Muscle layer of colon (tissue), 2 donors: ENCODE measurements around the gene FBXW4.
"Not testable (repeated sequence)": the region's sequence is repeated elsewhere in the genome, so short reads cannot be mapped to it uniquely, and the experiment has no call there.

Experiments used
- H3K27ac ChIP-seq: one replicate; pipeline ENCODE4 v1.7.0; 2013; ENCODE audit warnings: low read depth, mild to moderate bottlenecking, low read length, moderate library complexity
- H3K27me3 ChIP-seq, 2 donors: one replicate each; pipeline ENCODE4 v1.7.0; 2013; ENCODE audit warnings: low read length in 2 of 2, mild to moderate bottlenecking in 2 of 2; ENCODE audit not compliant: insufficient read depth in 2 of 2, control insufficient read depth in 1 of 2
- H3K36me3 ChIP-seq: one replicate; pipeline ENCODE4 v1.7.0; 2013; ENCODE audit warnings: mild to moderate bottlenecking, low read length; ENCODE audit not compliant: insufficient read depth
- H3K4me1 ChIP-seq: one replicate; pipeline ENCODE4 v1.7.0; 2013; ENCODE audit warnings: mild to moderate bottlenecking, low read length; ENCODE audit not compliant: insufficient read depth
- H3K4me3 ChIP-seq, 2 donors: one replicate each; pipeline ENCODE4 v1.7.0; 2013; ENCODE audit warnings: low read length in 2 of 2, low read depth in 1 of 2, mild to moderate bottlenecking in 1 of 2, moderate library complexity in 1 of 2
- H3K9ac ChIP-seq: one replicate; pipeline ENCODE4 v1.7.0; 2013; ENCODE audit warnings: low read length
- H3K9me3 ChIP-seq: one replicate; pipeline ENCODE4 v1.7.0; 2013; ENCODE audit warnings: mild to moderate bottlenecking, low read length
- donor health status: abdominal sarcoma.
- donor health status: Adenocarcinoma of cecum.

The FBXW4 gene

DNA sequence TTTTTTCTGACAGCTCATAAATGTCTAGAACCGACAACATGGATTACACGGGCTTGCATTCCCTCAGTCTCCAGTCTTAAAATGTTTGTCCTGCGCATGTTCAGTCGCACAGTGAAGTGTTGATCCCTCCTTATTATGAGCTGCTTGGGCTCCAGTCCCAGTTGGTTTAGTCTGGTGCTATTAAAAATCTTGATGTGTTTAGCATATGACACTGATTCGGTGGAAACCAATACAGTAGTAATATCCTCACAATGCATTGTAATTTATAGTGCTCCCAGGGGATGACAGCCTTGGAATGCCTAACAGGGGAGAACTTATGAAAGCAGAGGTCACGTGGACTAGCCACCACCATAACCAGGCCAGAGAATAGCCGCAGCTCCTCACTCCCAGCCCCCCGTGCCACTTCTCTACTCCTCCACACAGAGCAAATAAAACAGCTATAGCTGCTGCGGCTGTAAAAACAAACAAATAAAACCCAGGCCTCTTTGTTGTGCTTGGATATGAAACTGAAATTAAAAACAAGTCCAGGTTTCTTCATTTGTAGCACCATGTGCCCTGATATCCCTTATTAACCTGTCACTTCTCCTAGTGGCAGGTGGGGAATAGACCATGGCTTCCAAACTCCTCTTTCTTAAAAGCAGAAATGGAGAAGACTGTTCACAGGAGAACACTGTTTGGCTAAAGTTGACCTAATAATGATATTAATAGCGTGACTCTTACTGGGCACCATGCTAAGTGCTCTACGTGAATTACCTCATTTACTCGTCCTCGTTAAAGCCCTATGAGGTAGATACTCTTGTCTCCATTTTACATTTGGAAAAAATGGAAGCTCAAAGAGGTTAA is 99.2 kb downstream of the FBXW4 start:
- no peak overlapping the region for H3K27ac ChIP-seq
- H3K4me1 ChIP-seq: no peaks in the 10 kb centered on the region
- no peak overlapping the region for H3K4me3 ChIP-seq
- H3K27me3 ChIP-seq: no peaks in the 10 kb centered on the region
- H3K36me3 ChIP-seq: peaks cover 16% of the 10 kb centered on the region
- H3K9ac ChIP-seq: no peak overlapping the region
- no peaks in the 10 kb centered on the region for H3K9me3 ChIP-seq

DNA sequence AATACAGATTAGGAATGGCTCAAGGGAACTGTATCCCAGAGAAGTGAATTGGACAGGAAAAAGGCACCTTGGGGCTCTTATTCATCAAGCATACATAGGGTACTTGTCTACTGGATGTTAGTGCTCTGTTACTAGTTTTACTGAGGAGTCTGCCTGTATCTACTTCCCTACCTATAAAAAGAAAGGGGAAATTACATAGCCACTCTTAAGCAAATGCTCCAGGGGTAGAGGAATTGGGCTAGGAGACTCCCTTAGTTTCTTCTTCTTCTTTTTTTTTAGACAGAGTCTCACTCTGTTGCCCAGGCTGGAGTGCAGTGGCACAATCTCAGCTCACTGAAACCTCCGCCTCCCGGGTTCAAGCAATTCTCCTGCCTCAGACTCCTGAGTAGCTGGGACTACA is 101.6 kb downstream of the FBXW4 start:
- H3K9me3 ChIP-seq, H3K4me3 ChIP-seq, H3K27me3 ChIP-seq, H3K9ac ChIP-seq, H3K36me3 ChIP-seq, H3K27ac ChIP-seq, H3K4me1 ChIP-seq: not testable (repeated sequence)

DNA sequence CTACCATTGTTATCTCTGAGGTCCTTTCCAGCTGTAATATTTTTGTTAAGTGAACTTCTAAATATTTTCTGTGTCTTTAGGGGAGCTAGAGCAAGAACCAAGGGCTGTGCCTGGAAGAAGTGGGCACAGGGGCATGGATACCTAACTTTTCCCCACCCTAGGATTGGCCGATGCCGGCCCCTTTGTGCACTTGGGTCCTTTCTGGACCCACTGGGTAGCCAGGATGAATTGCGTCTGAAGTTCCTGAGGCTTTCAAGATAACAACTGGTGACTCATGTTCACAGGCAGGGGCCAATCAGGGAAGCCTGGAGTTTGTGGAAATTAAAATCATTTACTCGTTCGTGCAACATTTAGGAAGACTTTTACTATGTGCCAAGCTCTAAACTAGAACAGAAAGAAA is 106.1 kb downstream of the FBXW4 start:
- no peak overlapping the region for H3K9ac ChIP-seq
- H3K27ac ChIP-seq: no peak overlapping the region
- H3K27me3 ChIP-seq: no peaks in the 10 kb centered on the region
- H3K36me3 ChIP-seq: peaks cover 11% of the 10 kb centered on the region
- no peaks in the 10 kb centered on the region for H3K9me3 ChIP-seq
- peak overlapping the region; percentile 100 for H3K4me3 ChIP-seq
- peaks cover 17% of the 10 kb centered on the region for H3K4me1 ChIP-seq

DNA sequence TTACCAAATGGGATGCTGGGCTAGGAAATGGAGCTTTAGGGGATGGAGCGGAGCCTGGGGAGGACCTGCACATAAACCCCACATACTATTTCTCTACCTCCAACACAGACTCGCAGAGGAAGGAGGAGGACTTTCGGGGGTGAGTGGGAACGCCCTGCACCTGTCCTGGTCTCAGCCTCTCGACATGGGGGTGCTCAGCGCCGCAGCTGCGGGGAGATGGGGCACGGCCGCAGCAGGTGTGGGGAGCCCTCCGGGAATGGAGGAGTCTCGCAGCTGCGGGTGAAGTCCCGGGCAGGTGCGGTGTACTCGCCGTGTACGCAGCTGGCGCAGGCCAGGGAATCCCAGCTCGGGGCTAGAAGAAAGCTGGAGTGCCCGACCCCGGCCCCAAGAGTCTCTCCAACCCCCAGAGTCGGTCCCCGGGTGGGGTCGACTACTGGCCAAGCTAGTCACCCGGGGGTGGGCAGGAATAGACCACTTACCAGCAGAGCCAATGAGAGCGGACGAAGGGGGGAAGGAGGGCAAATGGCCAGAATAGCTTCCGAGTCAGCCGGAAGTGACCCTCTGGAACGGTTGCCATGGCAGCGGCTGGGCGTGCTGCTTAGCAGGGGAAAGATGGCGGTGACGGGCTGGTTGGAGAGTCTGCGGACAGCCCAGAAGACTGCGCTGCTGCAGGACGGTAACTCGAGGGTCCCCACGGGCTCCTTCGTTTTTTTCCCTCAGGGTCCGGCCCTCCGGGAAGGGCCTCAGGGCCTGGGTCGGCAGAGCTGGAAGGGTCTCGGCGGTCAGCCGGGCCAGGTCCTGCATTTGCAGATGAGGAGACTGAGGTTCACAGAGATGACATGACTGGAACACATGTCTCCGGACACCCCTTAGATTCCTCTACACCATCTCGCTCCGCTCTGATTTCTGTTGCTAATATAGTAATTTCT is 107.0 kb downstream of the FBXW4 start, which contains the start of the genes DPCD and POLL:
Gene DPCD, plus strand, starts transcription at position 597 of the 929 bp plus-strand sequence. Its CDS starts 16 bp downstream, at position 613.
Gene POLL, minus strand, starts transcription at position 533 of the 929 bp plus-strand sequence. CDS start 897 bp downstream, outside the sequence.
- Histone ChIP-seq H3K27me3 (no peaks in the 10 kb centered on the region), H3K27ac (peak within 1 kb of the TSS; percentile 70), H3K4me3 (peak within 1 kb of the TSS; percentile 100), H3K9ac (peak within 1 kb of the TSS; percentile 93), H3K4me1 (peaks cover 17% of the 10 kb centered on the region), H3K36me3 (peaks cover 18% of the 10 kb centered on the region), H3K9me3 (no peaks in the 10 kb centered on the region)

DNA sequence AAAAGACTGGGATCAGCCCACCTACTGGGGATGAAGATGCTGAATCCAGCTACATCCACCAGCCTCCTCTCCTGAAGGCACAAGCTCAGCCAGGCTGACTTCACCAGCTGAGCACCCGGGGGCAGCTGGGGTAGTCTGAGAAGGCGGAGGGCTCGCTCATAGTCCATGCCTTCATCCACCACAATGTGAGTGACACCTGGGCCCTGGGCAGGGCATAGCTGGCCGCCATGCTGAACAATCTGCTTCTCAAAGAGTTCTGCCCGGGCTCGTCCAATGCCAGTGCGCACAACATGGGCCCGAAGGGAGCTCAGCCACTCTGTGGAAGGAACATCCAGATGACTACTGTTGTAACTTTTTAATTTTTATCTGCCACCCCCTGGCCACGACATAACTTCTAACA is 109.1 kb downstream of the FBXW4 start:
- no peak overlapping the region for H3K27ac ChIP-seq
- peaks cover 17% of the 10 kb centered on the region for H3K4me1 ChIP-seq
- H3K27me3 ChIP-seq: no peaks in the 10 kb centered on the region
- no peaks in the 10 kb centered on the region for H3K9me3 ChIP-seq
- H3K9ac ChIP-seq: no peak overlapping the region
- no peak overlapping the region for H3K4me3 ChIP-seq
- H3K36me3 ChIP-seq: peaks cover 24% of the 10 kb centered on the region

DNA sequence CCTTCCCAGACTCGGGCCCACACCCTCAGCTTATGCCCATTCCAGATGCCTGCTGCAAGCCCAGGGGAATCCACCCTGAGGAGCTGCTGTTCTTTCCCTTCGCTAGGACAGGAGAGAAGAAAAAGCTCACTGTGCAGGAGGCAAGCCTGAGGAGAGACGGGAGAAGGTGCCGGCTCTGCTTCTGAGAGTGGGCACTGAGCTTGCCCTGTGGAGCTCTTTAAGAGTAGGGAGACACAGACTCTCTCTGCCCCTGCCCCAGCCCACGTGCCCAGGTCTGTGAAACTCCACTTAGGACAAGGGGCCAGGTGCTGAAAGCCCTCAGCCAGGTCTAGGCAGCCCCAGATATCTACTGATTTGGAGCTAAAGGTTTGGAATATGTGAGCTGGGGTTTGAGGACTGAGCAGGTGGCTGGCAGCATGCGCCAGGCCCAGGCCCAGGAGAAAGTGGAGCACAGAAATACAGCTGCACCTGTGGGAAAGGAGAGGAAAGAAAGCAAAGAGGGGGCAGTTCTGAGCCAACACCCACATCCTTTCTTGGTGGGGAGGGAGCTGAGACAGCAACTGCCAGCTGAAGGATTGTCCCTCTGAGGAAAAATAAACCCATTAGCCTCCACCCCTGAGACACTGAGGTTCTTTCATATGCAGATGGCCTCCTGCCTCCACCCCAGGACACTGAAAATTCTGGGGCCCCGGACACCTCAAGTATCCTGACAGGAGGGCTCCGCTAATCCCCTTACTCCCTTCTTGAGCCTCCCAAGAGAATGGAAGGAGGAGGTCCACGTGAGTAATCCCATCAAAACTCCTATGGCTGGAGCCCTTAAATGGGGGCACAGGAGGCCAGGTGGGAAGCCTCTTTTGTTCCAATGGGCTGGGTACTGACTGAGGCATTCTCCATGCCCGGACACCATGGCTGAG is 114.2 kb downstream of the FBXW4 start:
- no peaks in the 10 kb centered on the region for H3K9me3 ChIP-seq
- no peaks in the 10 kb centered on the region for H3K4me1 ChIP-seq
- H3K4me3 ChIP-seq: no peak overlapping the region
- peaks cover 40% of the 10 kb centered on the region for H3K36me3 ChIP-seq
- no peaks in the 10 kb centered on the region for H3K27me3 ChIP-seq
- H3K27ac ChIP-seq: no peak overlapping the region
- no peak overlapping the region for H3K9ac ChIP-seq

DNA sequence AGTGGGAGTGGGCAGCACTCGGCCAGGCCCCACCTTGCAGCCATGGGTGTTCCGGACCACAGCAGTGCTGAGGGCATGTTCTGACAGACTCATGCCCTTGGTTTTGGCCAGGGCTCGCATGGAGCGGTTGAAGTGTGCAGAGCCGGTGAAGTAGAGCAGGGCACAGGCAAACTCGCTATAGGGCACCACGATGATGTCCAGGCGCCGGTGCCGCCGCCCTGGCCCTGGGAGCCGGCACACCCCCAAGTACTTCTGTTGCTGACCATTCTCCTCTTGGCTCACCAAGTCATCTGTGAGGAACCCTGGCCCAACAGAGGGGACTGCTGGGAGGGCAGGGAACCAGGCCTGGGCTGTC is 115.5 kb downstream of the FBXW4 start:
- Histone ChIP-seq H3K27me3 (no peaks in the 10 kb centered on the region), H3K4me3 (no peak overlapping the region), H3K36me3 (peaks cover 33% of the 10 kb centered on the region), H3K27ac (no peak overlapping the region), H3K9me3 (no peaks in the 10 kb centered on the region), H3K4me1 (no peaks in the 10 kb centered on the region), H3K9ac (no peak overlapping the region)

DNA sequence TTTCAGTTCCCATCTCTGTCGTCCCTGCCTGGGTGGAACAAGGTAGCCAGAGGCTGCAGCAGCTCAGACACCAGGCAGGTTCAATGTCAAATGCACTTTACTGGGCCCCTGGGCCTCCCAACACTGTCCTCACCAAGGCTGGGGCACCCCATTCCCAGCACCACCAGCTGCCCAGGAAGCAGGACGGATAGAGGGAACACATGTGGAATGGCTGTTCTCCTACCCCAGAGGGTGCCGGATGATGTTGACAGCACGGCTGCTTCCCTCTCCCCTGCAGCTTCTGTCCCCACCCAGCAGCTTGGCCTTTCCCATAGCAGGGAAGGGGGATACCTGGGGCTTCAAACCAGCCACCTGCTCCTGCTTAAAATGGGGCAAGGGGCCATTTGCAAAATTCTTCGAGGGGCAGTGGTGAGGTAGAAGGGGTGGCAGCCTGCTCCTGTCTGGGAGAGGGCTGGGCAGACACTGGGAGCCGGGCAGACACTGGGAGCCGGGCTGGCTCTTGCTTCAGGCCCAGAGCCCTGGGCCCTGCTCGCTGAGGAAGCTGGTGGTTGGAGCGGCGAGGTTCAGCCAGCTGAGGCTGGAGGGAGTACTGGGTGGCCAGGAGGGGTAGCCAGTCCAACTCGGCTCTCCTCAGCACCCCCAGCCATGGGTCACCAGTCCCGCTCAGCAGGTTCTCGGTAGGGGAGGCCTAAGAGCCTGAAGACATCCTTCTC is 116.0 kb downstream of the FBXW4 start:
- no peaks in the 10 kb centered on the region for H3K4me1 ChIP-seq
- no peak overlapping the region for H3K9ac ChIP-seq
- H3K36me3 ChIP-seq: peaks cover 30% of the 10 kb centered on the region
- no peak overlapping the region for H3K27ac ChIP-seq
- H3K4me3 ChIP-seq: no peak overlapping the region
- H3K9me3 ChIP-seq: no peaks in the 10 kb centered on the region
- no peaks in the 10 kb centered on the region for H3K27me3 ChIP-seq

DNA sequence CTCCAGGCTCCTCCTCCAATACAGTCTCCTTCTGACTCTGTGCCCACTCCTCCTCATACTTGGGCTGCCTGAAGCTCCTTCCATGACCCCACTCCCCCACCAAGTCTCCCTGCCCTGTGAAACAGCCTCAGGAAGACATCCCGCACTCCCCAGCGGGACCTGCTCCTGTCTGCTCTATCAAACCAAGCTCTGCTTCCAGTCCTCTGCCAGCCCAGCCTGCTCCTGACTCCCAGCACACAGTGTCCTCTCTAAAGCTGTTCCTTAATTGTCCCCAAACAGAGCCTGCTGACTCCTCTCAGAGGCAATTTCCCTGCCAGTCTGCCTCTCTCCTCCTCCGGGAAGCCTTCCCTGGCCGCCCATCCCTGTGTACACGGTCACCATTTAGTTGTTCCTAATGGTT is 116.8 kb downstream of the FBXW4 start:
- H3K9ac ChIP-seq: no peak overlapping the region
- H3K9me3 ChIP-seq: no peaks in the 10 kb centered on the region
- no peaks in the 10 kb centered on the region for H3K27me3 ChIP-seq
- H3K4me1 ChIP-seq: no peaks in the 10 kb centered on the region
- H3K4me3 ChIP-seq: no peak overlapping the region
- H3K27ac ChIP-seq: no peak overlapping the region
- H3K36me3 ChIP-seq: peaks cover 23% of the 10 kb centered on the region

DNA sequence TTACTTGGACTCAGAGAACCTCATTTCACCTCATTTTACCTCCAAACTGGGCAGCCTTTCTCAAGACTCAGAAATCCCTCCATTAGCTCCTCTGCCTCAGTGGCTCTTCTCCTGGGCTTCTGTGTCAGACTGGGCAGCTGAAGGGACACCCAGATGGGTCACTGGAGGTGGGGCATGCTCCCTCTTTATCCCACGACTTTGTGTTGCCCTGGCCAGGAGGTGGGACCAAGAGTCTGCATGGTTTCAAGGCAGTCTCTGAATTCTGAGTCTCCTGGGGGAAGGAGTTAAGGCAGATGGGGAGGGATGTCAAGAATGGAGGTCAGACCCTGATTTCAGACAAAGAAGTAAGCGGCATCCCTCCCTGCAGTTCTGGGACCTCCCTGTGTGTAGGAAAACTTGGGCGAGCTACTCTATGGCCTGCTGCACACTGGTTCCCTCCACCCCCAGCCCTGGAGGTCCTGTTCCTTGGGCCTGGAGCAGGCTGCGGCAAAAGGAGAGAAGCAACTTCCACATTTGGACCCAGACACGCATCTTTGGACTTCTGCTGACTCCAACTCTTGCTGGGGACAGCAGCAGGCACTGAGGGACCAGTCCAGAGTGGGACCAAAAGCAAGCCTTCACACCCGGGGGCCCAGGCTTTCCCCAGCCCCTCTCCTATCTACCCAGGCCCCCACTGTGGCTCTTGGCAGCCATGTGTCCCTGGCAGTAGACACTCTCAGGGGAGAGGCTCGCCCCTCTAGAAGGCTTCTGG is 117.7 kb downstream of the FBXW4 start:
- Histone ChIP-seq H3K27me3 (no peaks in the 10 kb centered on the region), H3K9ac (no peak overlapping the region), H3K27ac (no peak overlapping the region), H3K4me1 (no peaks in the 10 kb centered on the region), H3K36me3 (peaks cover 16% of the 10 kb centered on the region), H3K4me3 (no peak overlapping the region), H3K9me3 (no peaks in the 10 kb centered on the region)
